ENCODE results near the gene PRRX2.
"Not testable (repeated sequence)": the region's sequence is repeated elsewhere in the genome, so short reads cannot be mapped to it uniquely, and the experiment has no call there.

PRRX2 gene

GRCh38 chr9:129755151-129755550 lies 89.7 kb downstream of the PRRX2 start:
- TF ChIP-seq FOXK2 (IDR thresholded peaks at IDR 0.05) (no peak), ARNT (IDR thresholded peaks at IDR 0.05) (no peak), SUZ12 (IDR thresholded peaks at IDR 0.05) (no peak), TARDBP (IDR thresholded peaks at IDR 0.05) (no peak), FOXA1 (IDR thresholded peaks at IDR 0.05) (no peak), NFRKB (IDR thresholded peaks at IDR 0.05) (no peak), FOXM1 (IDR thresholded peaks at IDR 0.05; ENCODE audit: borderline replicate concordance) (no peak), HDGF (IDR thresholded peaks at IDR 0.05; ENCODE audit: borderline replicate concordance) (no peak), LEF1 (IDR thresholded peaks at IDR 0.05; ENCODE audit: borderline replicate concordance) (no peak), ELF4 (IDR thresholded peaks at IDR 0.05) (no peak), SP1 (IDR thresholded peaks at IDR 0.05) (no peak), BHLHE40 (IDR thresholded peaks at IDR 0.05; ENCODE audit: borderline replicate concordance) (no peak)
- DNase-seq (ENCODE audit: extremely low spot score), result no peak
- POLR2A ChIA-PET, result interaction anchor here (1.0 kb wide), 1 partner anchor 18 kb away, joined by 3 read pairs; no protein-coding TSS in a partner anchor
- CTCF ChIA-PET, result no interaction called here

- TF ChIP-seq NFRKB (IDR thresholded peaks at IDR 0.05), result no peak
- no peak for TF ChIP-seq LEF1 (IDR thresholded peaks at IDR 0.05; ENCODE audit: borderline replicate concordance)
- no peak for TF ChIP-seq SP1 (IDR thresholded peaks at IDR 0.05)
- TF ChIP-seq ARNT (IDR thresholded peaks at IDR 0.05), result no peak
- no peak for DNase-seq (ENCODE audit: extremely low spot score)
- ChIA-PET POLR2A (interaction anchor here (1.0 kb wide), 1 partner anchor 19 kb away, joined by 3 read pairs; no protein-coding TSS in a partner anchor), CTCF (interaction anchor here (0.8 to 1.1 kb wide), 2 partner anchors 11 to 29 kb away, joined by 3 read pairs; no protein-coding TSS in a partner anchor)
Observed at GRCh38 chr9:129756191-129756590, 90.7 kb downstream of the PRRX2 start.

- ChIA-PET CTCF (interaction anchor here (0.6 to 1.1 kb wide), 2 partner anchors 30 to 216 kb away, joined by 3 to 7 read pairs; no protein-coding TSS in a partner anchor), POLR2A (no interaction called here)
- no peak for DNase-seq (ENCODE audit: extremely low spot score)
- TF ChIP-seq FOXA1 (IDR thresholded peaks at IDR 0.05) (no peak), BHLHE40 (IDR thresholded peaks at IDR 0.05; ENCODE audit: borderline replicate concordance) (no peak), ZNF384 (IDR thresholded peaks at IDR 0.05) (no peak), ELF4 (IDR thresholded peaks at IDR 0.05) (no peak), ARNT (IDR thresholded peaks at IDR 0.05) (no peak), NFRKB (IDR thresholded peaks at IDR 0.05) (no peak), PKNOX1 (IDR thresholded peaks at IDR 0.05) (no peak), FOXM1 (IDR thresholded peaks at IDR 0.05; ENCODE audit: borderline replicate concordance) (no peak), L3MBTL2 (conservative IDR thresholded peaks at IDR 0.05) (no peak), FOXK2 (IDR thresholded peaks at IDR 0.05) (no peak), CTBP1 (IDR thresholded peaks at IDR 0.05; ENCODE audit: borderline replicate concordance) (no peak), SP1 (IDR thresholded peaks at IDR 0.05) (no peak), TARDBP (IDR thresholded peaks at IDR 0.05) (no peak), LEF1 (IDR thresholded peaks at IDR 0.05; ENCODE audit: borderline replicate concordance) (no peak), HDGF (IDR thresholded peaks at IDR 0.05; ENCODE audit: borderline replicate concordance) (no peak), SUZ12 (IDR thresholded peaks at IDR 0.05) (no peak)
Observed at GRCh38 chr9:129757045-129757444, 91.6 kb downstream of the PRRX2 start.

- ChIA-PET POLR2A (interaction anchor here (1.9 kb wide), 1 partner anchor 18 kb away, joined by 6 read pairs; no protein-coding TSS in a partner anchor), CTCF (interaction anchor here (1.0 to 1.5 kb wide), 2 partner anchors 11 to 32 kb away, joined by 3 read pairs; no protein-coding TSS in a partner anchor)
- no peak for DNase-seq (ENCODE audit: extremely low spot score)
- no peak for TF ChIP-seq L3MBTL2 (conservative IDR thresholded peaks at IDR 0.05)
- no peak for TF ChIP-seq ARNT (IDR thresholded peaks at IDR 0.05)
- no peak for TF ChIP-seq FOXM1 (IDR thresholded peaks at IDR 0.05; ENCODE audit: borderline replicate concordance)
- no peak for TF ChIP-seq SUZ12 (IDR thresholded peaks at IDR 0.05)
- TF ChIP-seq FOXK2 (IDR thresholded peaks at IDR 0.05), result no peak
- TF ChIP-seq FOXA1 (IDR thresholded peaks at IDR 0.05), result no peak
- TF ChIP-seq CTBP1 (IDR thresholded peaks at IDR 0.05; ENCODE audit: borderline replicate concordance), result no peak
- TF ChIP-seq NFRKB (IDR thresholded peaks at IDR 0.05), result no peak
- TF ChIP-seq ELF4 (IDR thresholded peaks at IDR 0.05), result no peak
- TF ChIP-seq TARDBP (IDR thresholded peaks at IDR 0.05), result no peak
- TF ChIP-seq ZNF384 (IDR thresholded peaks at IDR 0.05), result no peak
- TF ChIP-seq BHLHE40 (IDR thresholded peaks at IDR 0.05; ENCODE audit: borderline replicate concordance), result no peak
- TF ChIP-seq HDGF (IDR thresholded peaks at IDR 0.05; ENCODE audit: borderline replicate concordance), result no peak
- no peak for TF ChIP-seq LEF1 (IDR thresholded peaks at IDR 0.05; ENCODE audit: borderline replicate concordance)
- TF ChIP-seq PKNOX1 (IDR thresholded peaks at IDR 0.05), result no peak
- no peak for TF ChIP-seq SP1 (IDR thresholded peaks at IDR 0.05)
Observed at GRCh38 chr9:129759319-129759718, 93.9 kb downstream of the PRRX2 start.

GRCh38 chr9:129759804-129760502 lies 94.5 kb downstream of the PRRX2 start:
- ChIA-PET CTCF (interaction anchor here (1.0 to 1.5 kb wide), 2 partner anchors 11 to 33 kb away, joined by 3 read pairs; no protein-coding TSS in a partner anchor), POLR2A (interaction anchor here (1.9 kb wide), 1 partner anchor 17 kb away, joined by 6 read pairs; no protein-coding TSS in a partner anchor)

GRCh38 chr9:129760784-129761183 lies 95.3 kb downstream of the PRRX2 start:
- POLR2A ChIA-PET, result interaction anchor here (1.9 kb wide), 1 partner anchor 16 kb away, joined by 6 read pairs; no protein-coding TSS in a partner anchor
- DNase-seq (ENCODE audit: extremely low spot score); CTCF ChIA-PET: not testable (repeated sequence)

More at GRCh38 chr9:129759804-129760502, 94.5 kb downstream of the PRRX2 start:
- TF ChIP-seq HDGF (IDR thresholded peaks at IDR 0.05; ENCODE audit: borderline replicate concordance) (no peak), CTBP1 (IDR thresholded peaks at IDR 0.05; ENCODE audit: borderline replicate concordance) (no peak), ARNT (IDR thresholded peaks at IDR 0.05) (no peak), L3MBTL2 (conservative IDR thresholded peaks at IDR 0.05) (no peak), FOXM1 (IDR thresholded peaks at IDR 0.05; ENCODE audit: borderline replicate concordance) (no peak), FOXK2 (IDR thresholded peaks at IDR 0.05) (no peak), SUZ12 (IDR thresholded peaks at IDR 0.05) (no peak), BHLHE40 (IDR thresholded peaks at IDR 0.05; ENCODE audit: borderline replicate concordance) (no peak), ELF4 (IDR thresholded peaks at IDR 0.05) (no peak), FOXA1 (IDR thresholded peaks at IDR 0.05) (no peak), PKNOX1 (IDR thresholded peaks at IDR 0.05) (no peak), SP1 (IDR thresholded peaks at IDR 0.05) (no peak), NFRKB (IDR thresholded peaks at IDR 0.05) (no peak), ZNF384 (IDR thresholded peaks at IDR 0.05) (no peak), TARDBP (IDR thresholded peaks at IDR 0.05) (no peak), LEF1 (IDR thresholded peaks at IDR 0.05; ENCODE audit: borderline replicate concordance) (no peak)
- DNase-seq (ENCODE audit: extremely low spot score), result no peak
